ENCODE results near the gene USP21. TPM values are rescaled to one million over a fixed set of nuclear protein-coding genes. Genes with fewer than 3 reads are reported as not detected.
A peak's percentile ranks its signal among the peaks of the same experiment; 100 is the strongest.

Gene USP21
- total and polyA plus RNA-seq, 2 of the 13 experiments (the other 11 are each of a cell fraction or from before 2014, with no cell fraction given): 10.1 to 33.1 TPM

DNA sequence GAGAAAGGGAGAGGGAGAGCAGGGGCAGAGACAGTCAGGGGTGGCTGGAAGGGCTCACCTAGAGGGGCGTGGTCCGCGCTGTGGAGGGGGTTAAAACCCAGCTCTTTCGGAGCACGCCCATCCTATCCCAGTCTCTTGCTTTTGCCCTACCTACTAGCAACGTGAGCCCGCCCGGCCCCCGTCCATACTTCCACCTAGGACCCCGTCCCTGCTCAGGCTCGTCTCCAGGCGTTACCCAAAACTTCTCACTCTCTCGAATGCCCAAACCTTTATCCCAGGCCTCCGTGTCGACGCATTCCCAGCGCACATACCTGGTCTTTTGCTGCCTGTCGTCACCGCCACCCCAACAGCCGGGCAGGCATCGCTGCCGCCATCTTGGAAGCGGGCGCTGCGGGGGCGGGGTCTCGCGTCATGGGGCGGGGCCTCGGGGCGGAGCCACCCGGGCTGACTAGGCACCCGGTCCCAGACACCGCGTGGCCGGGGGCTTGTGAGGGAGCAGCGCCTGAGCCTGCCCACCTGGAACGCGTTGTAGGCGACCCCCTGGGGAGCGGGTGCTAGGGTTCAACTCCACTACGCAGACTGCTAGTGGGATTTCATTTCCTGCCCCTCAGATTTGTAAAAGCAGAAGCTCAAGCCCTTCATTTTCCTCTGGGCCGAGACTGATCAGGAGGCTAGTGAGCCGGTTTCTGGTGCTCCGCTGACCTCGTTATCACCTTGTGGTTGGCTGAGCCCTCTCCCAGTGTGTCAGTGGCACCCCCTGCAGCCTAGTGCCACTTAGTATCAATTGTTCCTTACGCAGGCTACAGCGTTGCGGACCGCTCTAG lies 18.0 kb downstream of the USP21 start, which contains the start of gene B4GALT3 (continued):
- TF ChIP-seq, protein P1, sequence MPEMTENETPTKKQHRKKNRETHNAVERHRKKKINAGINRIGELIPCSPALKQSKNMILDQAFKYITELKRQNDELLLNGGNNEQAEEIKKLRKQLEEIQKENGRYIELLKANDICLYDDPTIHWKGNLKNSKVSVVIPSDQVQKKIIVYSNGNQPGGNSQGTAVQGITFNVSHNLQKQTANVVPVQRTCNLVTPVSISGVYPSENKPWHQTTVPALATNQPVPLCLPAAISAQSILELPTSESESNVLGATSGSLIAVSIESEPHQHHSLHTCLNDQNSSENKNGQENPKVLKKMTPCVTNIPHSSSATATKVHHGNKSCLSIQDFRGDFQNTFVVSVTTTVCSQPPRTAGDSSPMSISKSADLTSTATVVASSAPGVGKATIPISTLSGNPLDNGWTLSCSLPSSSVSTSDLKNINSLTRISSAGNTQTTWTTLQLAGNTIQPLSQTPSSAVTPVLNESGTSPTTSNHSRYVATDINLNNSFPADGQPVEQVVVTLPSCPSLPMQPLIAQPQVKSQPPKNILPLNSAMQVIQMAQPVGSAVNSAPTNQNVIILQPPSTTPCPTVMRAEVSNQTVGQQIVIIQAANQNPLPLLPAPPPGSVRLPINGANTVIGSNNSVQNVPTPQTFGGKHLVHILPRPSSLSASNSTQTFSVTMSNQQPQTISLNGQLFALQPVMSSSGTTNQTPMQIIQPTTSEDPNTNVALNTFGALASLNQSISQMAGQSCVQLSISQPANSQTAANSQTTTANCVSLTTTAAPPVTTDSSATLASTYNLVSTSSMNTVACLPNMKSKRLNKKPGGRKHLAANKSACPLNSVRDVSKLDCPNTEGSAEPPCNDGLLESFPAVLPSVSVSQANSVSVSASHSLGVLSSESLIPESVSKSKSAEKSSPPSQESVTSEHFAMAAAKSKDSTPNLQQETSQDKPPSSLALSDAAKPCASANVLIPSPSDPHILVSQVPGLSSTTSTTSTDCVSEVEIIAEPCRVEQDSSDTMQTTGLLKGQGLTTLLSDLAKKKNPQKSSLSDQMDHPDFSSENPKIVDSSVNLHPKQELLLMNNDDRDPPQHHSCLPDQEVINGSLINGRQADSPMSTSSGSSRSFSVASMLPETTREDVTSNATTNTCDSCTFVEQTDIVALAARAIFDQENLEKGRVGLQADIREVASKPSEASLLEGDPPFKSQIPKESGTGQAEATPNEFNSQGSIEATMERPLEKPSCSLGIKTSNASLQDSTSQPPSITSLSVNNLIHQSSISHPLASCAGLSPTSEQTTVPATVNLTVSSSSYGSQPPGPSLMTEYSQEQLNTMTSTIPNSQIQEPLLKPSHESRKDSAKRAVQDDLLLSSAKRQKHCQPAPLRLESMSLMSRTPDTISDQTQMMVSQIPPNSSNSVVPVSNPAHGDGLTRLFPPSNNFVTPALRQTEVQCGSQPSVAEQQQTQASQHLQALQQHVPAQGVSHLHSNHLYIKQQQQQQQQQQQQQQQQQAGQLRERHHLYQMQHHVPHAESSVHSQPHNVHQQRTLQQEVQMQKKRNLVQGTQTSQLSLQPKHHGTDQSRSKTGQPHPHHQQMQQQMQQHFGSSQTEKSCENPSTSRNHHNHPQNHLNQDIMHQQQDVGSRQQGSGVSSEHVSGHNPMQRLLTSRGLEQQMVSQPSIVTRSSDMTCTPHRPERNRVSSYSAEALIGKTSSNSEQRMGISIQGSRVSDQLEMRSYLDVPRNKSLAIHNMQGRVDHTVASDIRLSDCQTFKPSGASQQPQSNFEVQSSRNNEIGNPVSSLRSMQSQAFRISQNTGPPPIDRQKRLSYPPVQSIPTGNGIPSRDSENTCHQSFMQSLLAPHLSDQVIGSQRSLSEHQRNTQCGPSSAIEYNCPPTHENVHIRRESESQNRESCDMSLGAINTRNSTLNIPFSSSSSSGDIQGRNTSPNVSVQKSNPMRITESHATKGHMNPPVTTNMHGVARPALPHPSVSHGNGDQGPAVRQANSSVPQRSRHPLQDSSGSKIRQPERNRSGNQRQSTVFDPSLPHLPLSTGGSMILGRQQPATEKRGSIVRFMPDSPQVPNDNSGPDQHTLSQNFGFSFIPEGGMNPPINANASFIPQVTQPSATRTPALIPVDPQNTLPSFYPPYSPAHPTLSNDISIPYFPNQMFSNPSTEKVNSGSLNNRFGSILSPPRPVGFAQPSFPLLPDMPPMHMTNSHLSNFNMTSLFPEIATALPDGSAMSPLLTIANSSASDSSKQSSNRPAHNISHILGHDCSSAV (CRISPR knock-in tag; IDR thresholded peaks at IDR 0.05; ENCODE audit: borderline replicate concordance): no peak
- TF ChIP-seq RBAK (CRISPR knock-in tag; IDR thresholded peaks at IDR 0.05): 0 out of 2 replicates have a peak, but pooled peaks have one; percentile 53
- TF ChIP-seq, protein P2, sequence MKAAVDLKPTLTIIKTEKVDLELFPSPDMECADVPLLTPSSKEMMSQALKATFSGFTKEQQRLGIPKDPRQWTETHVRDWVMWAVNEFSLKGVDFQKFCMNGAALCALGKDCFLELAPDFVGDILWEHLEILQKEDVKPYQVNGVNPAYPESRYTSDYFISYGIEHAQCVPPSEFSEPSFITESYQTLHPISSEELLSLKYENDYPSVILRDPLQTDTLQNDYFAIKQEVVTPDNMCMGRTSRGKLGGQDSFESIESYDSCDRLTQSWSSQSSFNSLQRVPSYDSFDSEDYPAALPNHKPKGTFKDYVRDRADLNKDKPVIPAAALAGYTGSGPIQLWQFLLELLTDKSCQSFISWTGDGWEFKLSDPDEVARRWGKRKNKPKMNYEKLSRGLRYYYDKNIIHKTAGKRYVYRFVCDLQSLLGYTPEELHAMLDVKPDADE (CRISPR knock-in tag; IDR thresholded peaks at IDR 0.05): no peak
- TF ChIP-seq, protein P3, sequence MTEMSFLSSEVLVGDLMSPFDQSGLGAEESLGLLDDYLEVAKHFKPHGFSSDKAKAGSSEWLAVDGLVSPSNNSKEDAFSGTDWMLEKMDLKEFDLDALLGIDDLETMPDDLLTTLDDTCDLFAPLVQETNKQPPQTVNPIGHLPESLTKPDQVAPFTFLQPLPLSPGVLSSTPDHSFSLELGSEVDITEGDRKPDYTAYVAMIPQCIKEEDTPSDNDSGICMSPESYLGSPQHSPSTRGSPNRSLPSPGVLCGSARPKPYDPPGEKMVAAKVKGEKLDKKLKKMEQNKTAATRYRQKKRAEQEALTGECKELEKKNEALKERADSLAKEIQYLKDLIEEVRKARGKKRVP (CRISPR knock-in tag; IDR thresholded peaks at IDR 0.05): peak in 1 of 2 experiments; percentile 68; a peak in 2 of 4 replicates
- peak; percentile 77; the same call in 1 of the 2 replicates for TF ChIP-seq ZNF558 (CRISPR knock-in tag; IDR thresholded peaks at IDR 0.05; ENCODE audit: borderline replicate concordance)
- TF ChIP-seq, protein P4, sequence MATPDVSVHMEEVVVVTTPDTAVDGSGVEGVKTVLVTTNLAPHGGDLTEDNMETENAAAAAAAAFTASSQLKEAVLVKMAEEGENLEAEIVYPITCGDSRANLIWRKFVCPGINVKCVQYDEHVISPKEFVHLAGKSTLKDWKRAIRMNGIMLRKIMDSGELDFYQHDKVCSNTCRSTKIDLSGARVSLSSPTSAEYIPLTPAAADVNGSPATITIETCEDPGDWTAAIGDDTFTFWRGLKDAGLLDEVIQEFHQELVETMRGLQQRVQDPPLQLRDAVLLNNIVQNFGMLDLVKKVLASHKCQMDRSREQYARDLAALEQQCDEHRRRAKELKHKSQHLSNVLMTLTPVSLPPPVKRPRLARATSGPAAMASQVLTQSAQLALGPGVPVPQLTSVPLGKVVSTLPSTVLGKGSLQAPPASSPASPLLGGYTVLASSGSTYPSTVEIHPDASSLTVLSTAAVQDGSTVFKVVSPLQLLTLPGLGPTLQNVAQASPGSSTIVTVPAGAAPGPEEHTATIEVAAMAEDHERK (CRISPR knock-in tag; IDR thresholded peaks at IDR 0.05; ENCODE audit: low read depth): no peak
- TF ChIP-seq, protein P5, sequence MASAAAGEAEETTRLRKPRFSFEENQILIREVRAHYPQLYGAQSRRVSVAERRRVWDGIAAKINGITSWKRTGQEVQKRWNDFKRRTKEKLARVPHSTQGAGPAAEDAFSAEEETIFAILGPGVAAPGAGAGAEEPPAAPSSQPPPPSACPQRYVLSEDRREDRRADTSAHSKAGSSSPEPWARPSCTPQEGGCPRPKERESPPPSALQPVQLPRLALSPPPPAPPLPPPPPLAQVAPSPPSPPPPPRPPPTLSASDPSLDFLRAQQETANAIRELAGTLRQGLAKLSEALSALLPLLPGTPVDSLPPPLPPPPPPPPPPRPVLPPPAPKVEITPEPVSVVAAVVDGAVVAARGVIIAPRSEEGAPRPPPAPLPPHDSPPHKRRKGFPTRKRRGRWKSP (CRISPR knock-in tag; IDR thresholded peaks at IDR 0.05): peak; percentile 84
- no peak for TF ChIP-seq GLI4 (CRISPR knock-in tag; IDR thresholded peaks at IDR 0.05; ENCODE audit: borderline replicate concordance)
- no peak for TF ChIP-seq SMAD1 (CRISPR knock-in tag; IDR thresholded peaks at IDR 0.05; ENCODE audit: borderline replicate concordance, low read depth)
- TF ChIP-seq KDM2A (CRISPR knock-in tag; IDR thresholded peaks at IDR 0.05; ENCODE audit: borderline replicate concordance, low read depth): peak; percentile 87
- no peak for TF ChIP-seq ZNF549 (CRISPR knock-in tag; IDR thresholded peaks at IDR 0.05)
- no peak for TF ChIP-seq PHB2 (IDR thresholded peaks at IDR 0.05; ENCODE audit: partially characterized antibody)
- peak; percentile 17 to 85; a peak in 2 of 4 replicates for TF ChIP-seq NR2F1 (CRISPR knock-in tag; IDR thresholded peaks at IDR 0.05)
- TF ChIP-seq JUND (CRISPR knock-in tag; IDR thresholded peaks at IDR 0.05): peak; percentile 52; the same call in 1 of the 2 replicates
